HG03469 (cell line): ENCODE data around the gene CALHM3.
"Not testable (repeated sequence)": the region's sequence is repeated elsewhere in the genome, so short reads cannot be mapped to it uniquely, and the experiment has no call there.

Experiments used
- ATAC-seq: cut with Tn5 transposase; IDR thresholded peaks from one replicate; pipeline ENCODE4 v1.9.1; 2021; ENCODE audit warnings: mild to moderate bottlenecking, moderate library complexity, moderate number of reproducible peaks; ENCODE audit not compliant: unreplicated experiment

Gene CALHM3, protein sequence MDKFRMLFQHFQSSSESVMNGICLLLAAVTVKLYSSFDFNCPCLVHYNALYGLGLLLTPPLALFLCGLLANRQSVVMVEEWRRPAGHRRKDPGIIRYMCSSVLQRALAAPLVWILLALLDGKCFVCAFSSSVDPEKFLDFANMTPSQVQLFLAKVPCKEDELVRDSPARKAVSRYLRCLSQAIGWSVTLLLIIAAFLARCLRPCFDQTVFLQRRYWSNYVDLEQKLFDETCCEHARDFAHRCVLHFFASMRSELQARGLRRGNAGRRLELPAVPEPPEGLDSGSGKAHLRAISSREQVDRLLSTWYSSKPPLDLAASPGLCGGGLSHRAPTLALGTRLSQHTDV

DNA sequence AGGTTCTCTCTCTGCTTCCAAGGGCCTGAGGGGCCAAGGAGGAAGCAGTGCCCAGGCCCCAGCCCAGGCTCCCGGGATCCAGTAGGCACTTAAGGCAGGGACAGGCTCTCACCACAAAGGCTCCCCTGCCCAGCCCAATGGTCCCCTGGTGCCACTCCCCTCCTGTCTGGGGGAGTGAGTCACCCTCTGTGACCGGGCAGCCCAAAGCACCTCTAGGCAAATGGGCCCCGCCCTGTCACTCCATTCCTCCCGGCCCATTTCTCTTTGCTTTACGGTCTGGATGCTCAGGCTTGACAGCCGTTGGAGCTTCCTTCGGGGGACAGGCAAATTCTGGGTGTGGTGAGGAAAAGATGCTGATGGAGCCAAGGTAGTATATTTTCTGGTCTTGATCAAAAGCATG is at the start of gene CALHM3:
Gene CALHM3, minus strand, starts transcription at position 106 of the 400 bp plus-strand sequence. CDS start 208 bp downstream, outside the sequence.
- ATAC-seq = no peak

GRCh38 chr10:103528549-103528948 is 49.5 kb upstream of the CALHM3 start:
- no peak for ATAC-seq

- ATAC-seq = not testable (repeated sequence)
Measured at GRCh38 chr10:103527476-103527875, 48.4 kb upstream of the CALHM3 start.

DNA sequence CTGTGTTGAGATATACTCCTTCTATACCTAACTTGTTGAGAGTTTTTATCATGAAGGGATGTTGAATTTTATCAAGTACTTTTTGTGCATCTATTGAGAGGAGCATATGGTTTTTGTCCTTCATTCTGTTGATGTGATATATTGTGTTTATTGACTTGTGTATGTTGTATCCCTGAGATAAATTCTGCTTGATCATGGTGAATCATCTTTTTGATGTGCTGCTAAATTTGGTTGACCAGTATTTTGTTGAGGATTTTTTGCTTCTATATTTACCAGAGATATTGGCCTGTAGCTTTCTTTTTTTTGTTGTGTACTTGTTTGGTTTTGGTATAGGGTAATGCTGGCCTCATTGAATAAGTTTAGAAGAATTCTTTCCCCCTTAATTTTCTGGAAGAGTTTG is 46.9 kb upstream of the CALHM3 start:
- no peak for ATAC-seq

DNA sequence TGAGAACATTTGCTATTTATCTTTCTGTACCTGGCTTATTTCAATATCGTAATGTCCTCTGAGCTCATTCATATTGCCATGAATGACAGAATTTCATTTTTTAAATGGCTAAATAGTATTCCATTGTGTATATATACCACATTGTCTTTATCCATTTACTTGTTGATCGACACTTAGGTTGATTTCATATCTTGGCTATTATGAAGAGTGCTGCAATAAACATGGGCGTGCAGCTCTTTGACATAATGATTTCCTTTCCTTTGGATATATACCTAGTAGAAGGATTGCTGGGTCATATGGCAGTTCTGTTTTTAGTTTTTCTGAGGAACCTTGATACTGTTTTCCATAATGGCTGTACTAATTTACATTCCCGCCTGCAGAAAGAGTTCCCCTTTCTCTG is 44.6 kb upstream of the CALHM3 start:
- ATAC-seq = no peak

- ATAC-seq = not testable (repeated sequence)
Measured at GRCh38 chr10:103522006-103522405, 43.0 kb upstream of the CALHM3 start.

GRCh38 chr10:103519798-103520197 is 40.8 kb upstream of the CALHM3 start:
- ATAC-seq = no peak

- ATAC-seq = no peak
Measured at GRCh38 chr10:103517234-103518085, 38.4 kb upstream of the CALHM3 start.

- ATAC-seq = no peak
Measured at GRCh38 chr10:103514244-103514643, 35.2 kb upstream of the CALHM3 start.

DNA sequence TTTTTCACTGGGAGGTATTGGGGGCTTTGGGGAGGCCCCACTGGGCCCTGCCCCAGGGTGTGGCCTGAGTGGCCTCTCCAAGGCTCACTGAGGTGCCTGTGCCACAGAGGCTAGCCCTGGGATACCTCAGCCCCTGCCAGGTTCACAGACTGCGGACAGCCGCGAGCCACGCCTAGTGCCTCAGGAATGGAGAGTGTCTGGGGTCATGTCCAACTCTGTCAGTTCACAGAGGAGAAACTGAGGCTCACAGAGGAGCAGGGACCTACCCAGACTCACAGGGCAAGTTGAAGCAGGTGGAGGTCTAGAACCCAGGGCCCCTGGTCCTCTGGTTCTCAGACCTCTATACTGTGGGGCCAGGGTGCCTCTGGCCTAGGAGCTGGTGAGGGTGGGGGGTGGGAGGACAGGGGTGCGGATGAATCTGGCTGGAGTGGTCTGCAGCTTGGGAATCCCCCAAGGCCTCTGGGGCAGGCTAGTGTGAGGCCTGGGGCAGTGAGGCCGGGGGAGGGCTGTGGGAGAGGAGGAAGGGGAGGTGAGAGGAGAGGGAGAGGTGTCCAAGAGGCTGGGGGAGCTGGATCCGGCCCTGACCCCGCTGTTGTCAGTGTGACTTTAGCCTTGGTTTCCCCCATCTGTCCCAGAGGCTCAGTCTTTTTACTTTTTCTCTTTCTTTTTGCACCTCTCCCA is 34.5 kb upstream of the CALHM3 start:
- ATAC-seq = no peak

DNA sequence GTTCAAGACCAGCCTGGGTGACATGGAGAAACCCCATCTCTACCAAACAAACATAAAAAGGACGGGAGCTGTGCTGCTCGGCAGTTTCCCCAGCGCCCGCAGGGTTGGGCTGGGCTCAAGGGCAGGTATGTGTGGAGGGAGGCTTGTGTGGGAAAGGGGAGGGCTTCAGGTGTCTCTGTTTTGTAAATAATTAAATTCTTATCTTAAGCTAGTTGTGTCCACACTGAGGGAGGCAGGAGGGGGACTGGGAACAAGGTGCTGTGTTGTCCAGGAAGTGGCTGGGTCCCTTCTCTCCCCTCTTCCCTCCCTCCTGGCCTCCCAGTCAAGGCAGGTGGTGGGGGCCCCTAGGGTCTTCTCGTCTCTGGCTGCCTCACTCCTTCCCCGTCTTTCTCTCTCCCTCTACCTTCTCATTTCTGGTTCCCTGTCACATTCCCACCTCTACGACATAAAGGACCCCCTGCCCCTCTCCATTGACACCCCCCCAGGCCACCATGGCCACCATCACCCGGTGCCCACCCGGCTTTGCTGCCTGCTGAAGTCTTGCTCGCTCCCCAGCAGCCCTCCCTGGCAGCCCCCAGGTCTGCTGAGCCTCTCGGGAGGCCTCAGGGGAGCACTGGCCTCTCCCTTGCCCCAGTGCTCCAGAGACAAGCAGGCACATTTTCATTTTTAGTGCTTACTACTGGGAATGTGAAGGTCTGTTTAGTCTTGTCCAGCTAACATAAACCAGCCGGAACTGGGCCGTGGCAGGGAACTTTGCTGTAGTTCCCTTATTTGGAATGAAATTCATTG is 33.7 kb upstream of the CALHM3 start:
- no peak for ATAC-seq

DNA sequence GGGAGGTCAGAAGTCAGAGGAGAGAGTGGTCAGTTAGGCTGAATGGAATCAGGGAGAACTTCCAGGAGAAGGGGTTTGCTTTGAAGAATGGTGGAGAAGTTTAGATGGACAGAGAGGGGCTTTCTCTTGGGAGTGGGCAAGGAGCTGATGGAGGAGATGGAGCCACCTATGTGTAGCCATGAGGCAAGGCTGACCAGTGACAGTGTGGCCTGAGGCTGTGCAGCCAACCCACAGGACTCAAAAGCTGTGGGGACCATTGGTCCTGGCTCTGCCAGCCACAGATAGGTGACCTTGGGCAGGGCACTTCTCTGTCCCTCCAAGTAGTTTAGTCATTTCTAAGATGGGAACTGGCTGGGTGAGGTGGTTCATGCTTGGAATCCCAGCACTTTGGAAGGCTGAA is 33.1 kb upstream of the CALHM3 start:
- ATAC-seq = no peak

- ATAC-seq = no peak
Measured at GRCh38 chr10:103510791-103511752, 32.0 kb upstream of the CALHM3 start.

- ATAC-seq = no peak
Measured at GRCh38 chr10:103510046-103510685, 31.1 kb upstream of the CALHM3 start.

DNA sequence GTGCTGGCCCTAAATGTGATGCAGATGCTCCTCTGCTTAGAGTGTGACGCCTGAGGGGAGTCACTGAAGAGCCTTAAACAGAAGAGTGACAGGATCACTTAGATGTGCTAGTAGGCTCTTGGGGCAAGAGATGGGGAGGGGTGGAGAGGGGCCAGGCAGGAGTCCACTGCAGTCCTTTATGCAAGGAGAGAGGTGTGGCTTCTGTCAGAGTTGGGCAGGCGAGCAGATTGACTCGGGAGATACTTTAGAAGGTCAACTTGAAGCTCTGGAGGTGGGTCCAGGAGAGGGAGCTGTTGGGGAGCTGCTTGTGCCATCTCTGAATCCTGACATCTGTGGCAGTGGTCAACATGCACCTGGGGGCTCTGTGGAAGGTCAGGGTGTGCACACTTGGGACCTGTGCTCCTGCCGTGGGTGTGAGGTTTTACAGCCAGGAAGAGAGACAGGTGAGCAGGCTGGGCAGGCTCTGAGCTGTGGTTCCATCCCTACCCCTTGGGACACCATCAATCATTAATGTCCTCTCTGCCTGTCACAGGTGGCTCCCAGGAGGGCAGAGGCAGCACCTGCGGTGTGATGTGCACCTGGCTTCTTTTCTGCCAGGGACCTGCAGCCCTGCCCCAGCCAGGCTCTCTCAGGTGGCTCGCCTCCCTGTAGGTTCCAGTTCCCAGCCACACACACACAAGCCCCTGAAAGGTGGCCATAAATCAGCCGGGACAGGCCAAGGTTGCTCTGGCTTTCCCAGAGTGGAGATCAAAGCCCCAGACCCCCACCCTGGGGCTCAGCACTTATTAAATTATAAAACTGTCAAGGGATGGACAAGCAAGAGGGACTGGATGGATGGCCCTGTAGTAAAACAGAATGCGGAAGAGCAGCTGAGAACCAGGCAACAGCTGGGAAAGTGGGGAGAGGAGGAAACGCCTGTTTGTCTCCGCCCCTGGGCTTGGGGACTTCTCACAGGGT is 28.5 kb upstream of the CALHM3 start:
- no peak for ATAC-seq

- ATAC-seq = no peak
Measured at GRCh38 chr10:103506061-103506460, 27.0 kb upstream of the CALHM3 start.

- no peak for ATAC-seq
Measured at GRCh38 chr10:103504181-103504783, 25.2 kb upstream of the CALHM3 start.
